ENCODE data around the gene PTPN12.
"Not testable (repeated sequence)": the region's sequence is repeated elsewhere in the genome, so short reads cannot be mapped to it uniquely, and the experiment has no call there.

Gene PTPN12

GRCh38 chr7:77537136-77537777 is at the start of gene PTPN12:
Gene PTPN12, plus strand, starts transcription at chr7:77537295. Its CDS starts 252 bp downstream, at chr7:77537547.
- no peak for DNase-seq (ENCODE audit: low read depth)

- DNase-seq (ENCODE audit: low read depth): no peak
These were observed 48.1 kb upstream of the PTPN12 start for GRCh38 chr7:77488986-77489385.

- no peak for DNase-seq (ENCODE audit: low read depth)
These were observed 40.0 kb upstream of the PTPN12 start for GRCh38 chr7:77497079-77497478.

GRCh38 chr7:77498659-77499379 is 38.3 kb upstream of the PTPN12 start:
- DNase-seq (ENCODE audit: low read depth): no peak

- no peak for DNase-seq (ENCODE audit: low read depth)
These were observed 35.9 kb upstream of the PTPN12 start for GRCh38 chr7:77501192-77501515.

- no peak for DNase-seq (ENCODE audit: low read depth)
These were observed 32.1 kb upstream of the PTPN12 start for GRCh38 chr7:77504951-77505350.

GRCh38 chr7:77506899-77507298 is 30.2 kb upstream of the PTPN12 start:
- no peak for DNase-seq (ENCODE audit: low read depth)

- not testable (repeated sequence) for DNase-seq (ENCODE audit: low read depth)
These were observed 24.0 kb upstream of the PTPN12 start for GRCh38 chr7:77513002-77513670.

GRCh38 chr7:77516085-77516484 is 21.0 kb upstream of the PTPN12 start:
- DNase-seq (ENCODE audit: low read depth): no peak

- no peak for DNase-seq (ENCODE audit: low read depth)
These were observed 16.8 kb upstream of the PTPN12 start for GRCh38 chr7:77520261-77520660.

- DNase-seq (ENCODE audit: low read depth): not testable (repeated sequence)
These were observed 15.6 kb upstream of the PTPN12 start for GRCh38 chr7:77521537-77521936.

GRCh38 chr7:77524731-77525130 is 12.4 kb upstream of the PTPN12 start:
- DNase-seq (ENCODE audit: low read depth): no peak

- DNase-seq (ENCODE audit: low read depth): no peak
These were observed 11.9 kb upstream of the PTPN12 start for GRCh38 chr7:77525231-77525630.

- DNase-seq (ENCODE audit: low read depth): no peak
These were observed 8.7 kb upstream of the PTPN12 start for GRCh38 chr7:77528368-77528767.

GRCh38 chr7:77529279-77529678 is 7.8 kb upstream of the PTPN12 start:
- no peak for DNase-seq (ENCODE audit: low read depth)

GRCh38 chr7:77531038-77531437 is 6.1 kb upstream of the PTPN12 start:
- DNase-seq (ENCODE audit: low read depth): no peak

- DNase-seq (ENCODE audit: low read depth): no peak
These were observed 4.8 kb upstream of the PTPN12 start for GRCh38 chr7:77532247-77532646.

GRCh38 chr7:77532732-77533131 is 4.4 kb upstream of the PTPN12 start:
- not testable (repeated sequence) for DNase-seq (ENCODE audit: low read depth)

GRCh38 chr7:77534046-77534445 is 3.0 kb upstream of the PTPN12 start:
- not testable (repeated sequence) for DNase-seq (ENCODE audit: low read depth)

GRCh38 chr7:77536017-77536412 is 1.1 kb upstream of the PTPN12 start:
- no peak for DNase-seq (ENCODE audit: low read depth)

- peak; percentile 95 for DNase-seq (ENCODE audit: low read depth)
These were observed 521 bp upstream of the PTPN12 start for GRCh38 chr7:77536413-77537135.

- peak; percentile 11 for DNase-seq (ENCODE audit: low read depth)
These were observed 734 bp downstream of the PTPN12 start for GRCh38 chr7:77537778-77538280.

All from stimulated activated CD4-positive, alpha-beta T cell treated with anti-CD3 and anti-CD28 coated beads, Interleukin-2, amount 100 ng/mL, for 4 hours (primary cell).